GM12801 (cell line): Measurements from ENCODE around the gene PUM2.

Source experiments
- TF ChIP-seq, protein P1 (sequence below): IDR thresholded peaks from one replicate; pipeline ENCODE4 v1.5.1; 2011; ENCODE audit warnings: control low read depth; ENCODE audit not compliant: insufficient read length; ENCODE audit errors: extremely low read depth

Gene PUM2

DNA sequence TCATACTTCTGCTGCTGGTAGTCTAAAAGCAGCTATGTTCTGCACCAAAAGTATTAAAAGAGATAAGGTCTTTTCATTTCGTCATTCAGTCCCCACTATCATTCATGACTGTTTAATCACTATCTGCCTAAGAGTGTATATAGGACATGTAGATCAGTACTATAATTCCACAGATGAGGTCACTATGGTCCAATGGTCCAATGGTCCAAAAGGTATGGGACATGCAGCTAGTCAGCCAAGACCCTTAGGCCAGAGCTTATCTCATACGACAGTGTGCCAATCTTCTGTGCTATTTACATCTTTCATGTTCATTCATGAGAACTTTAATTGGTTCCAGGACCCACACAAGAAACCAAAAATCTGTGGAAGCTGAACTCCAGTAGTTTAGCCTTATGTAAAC lies 83.1 kb downstream of the PUM2 start:
- TF ChIP-seq, protein P1, sequence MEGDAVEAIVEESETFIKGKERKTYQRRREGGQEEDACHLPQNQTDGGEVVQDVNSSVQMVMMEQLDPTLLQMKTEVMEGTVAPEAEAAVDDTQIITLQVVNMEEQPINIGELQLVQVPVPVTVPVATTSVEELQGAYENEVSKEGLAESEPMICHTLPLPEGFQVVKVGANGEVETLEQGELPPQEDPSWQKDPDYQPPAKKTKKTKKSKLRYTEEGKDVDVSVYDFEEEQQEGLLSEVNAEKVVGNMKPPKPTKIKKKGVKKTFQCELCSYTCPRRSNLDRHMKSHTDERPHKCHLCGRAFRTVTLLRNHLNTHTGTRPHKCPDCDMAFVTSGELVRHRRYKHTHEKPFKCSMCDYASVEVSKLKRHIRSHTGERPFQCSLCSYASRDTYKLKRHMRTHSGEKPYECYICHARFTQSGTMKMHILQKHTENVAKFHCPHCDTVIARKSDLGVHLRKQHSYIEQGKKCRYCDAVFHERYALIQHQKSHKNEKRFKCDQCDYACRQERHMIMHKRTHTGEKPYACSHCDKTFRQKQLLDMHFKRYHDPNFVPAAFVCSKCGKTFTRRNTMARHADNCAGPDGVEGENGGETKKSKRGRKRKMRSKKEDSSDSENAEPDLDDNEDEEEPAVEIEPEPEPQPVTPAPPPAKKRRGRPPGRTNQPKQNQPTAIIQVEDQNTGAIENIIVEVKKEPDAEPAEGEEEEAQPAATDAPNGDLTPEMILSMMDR = no peak

DNA sequence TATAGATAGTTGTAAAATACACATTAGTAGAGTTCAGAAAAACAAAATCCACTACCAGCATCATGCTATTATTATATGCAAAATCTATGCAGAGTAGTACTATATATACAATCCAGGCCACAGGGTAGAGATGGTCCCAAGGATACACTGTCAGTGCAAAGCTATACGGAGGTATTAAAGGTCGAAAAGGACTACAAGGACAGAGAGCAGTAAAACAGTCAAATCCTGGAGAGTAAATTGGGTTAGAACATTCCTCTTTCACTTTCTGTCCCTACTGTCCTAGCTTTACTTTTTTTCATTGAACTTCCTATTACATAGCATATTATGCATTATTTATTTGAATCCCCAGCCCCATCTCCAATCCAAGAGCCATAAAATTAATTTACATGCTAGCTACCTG lies 86.0 kb downstream of the PUM2 start:
- TF ChIP-seq, protein P1 = no peak

DNA sequence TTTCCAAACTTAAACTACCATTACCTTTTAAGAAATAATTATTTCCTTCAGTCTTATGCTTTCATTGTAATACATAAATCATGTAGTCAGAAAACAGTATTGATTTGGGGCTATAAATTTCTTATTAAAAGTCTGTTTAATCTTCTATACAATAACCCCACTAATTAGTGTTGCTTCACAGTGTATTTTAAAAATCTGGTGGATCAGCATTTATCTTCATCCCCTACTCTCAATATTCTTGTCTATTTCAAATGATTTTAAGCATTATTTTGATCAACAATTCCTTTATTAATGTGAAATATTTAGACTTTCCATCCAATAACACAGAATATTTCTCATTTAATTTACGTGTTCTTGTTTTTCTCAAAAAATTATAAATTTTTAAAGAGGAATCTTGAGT lies 93.2 kb downstream of the PUM2 start:
- TF ChIP-seq, protein P1 = no peak

DNA sequence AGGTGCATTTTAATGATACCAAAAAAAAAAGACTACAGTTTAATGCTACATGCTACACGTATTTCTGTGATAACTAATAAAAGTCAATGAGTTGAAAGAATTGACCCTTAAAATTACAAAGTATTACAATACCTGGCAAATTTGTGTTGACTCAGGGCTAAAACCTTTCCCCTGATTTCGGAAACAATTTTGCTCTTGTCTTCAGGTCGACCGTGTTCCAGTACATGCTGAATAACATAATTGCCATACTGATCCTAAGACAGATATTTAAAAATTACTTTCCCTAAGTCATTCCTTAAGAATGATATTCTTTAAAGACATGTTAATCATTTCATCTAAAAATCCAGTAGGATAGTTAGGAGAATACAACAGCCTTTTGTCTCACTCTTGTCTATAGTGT lies 95.9 kb downstream of the PUM2 start:
- TF ChIP-seq, protein P1 = no peak

DNA sequence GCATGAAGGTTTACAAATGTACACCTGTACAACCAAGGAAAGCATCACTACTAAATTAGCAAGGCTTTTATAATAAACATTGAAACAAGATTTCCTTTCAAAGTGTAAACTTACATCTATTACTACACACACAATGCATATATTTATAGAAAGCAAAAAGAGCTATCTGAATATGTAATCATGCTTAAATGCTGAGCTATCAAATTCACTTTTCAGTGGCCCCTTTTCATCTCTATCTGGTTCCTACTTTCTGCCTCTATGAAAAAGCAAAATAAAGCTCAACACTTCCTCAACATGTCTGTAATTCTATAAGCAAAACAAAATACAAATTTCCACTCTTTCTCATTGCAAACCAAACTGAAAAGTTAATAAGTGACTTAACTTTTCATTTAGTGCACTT lies 100.2 kb downstream of the PUM2 start:
- TF ChIP-seq, protein P1 = no peak

DNA sequence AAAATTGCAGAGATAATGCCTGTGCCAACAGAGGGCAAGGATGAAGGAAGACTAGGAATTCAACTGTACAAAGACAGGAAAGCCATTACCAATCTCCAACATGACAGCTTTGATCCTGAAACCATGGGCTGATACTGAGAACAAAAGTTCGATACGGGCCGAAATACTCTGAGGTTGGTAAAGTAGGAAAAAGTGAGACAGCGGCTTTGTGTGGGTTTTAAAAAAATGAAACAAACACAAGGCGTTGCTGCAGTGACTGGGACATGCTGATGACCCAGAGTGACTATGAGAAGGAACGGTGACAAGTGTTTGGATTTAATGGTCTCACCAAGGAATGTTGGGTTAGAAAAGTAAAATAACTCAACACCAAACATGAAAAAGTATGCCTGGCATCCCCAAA lies 101.5 kb downstream of the PUM2 start:
- TF ChIP-seq, protein P1 = no peak

DNA sequence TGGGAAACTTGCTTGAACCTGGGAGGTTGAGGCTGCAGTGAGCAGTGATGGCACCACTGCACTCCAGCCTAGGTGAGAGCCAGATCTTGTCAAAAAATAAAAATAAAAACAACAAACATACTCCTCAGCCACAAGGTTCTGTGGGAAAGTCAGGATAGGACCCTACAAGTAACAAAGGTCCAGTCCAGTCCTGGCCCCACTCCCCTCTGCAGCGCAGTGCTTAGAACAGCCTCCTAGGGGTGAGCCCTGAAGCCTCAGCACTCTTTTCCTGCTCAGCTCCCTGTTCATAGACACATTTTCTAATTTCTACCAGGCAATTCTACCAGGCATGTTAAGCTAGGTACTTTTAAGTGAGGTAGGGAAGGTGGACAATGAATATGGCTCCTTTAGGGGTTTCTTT lies 103.6 kb downstream of the PUM2 start:
- TF ChIP-seq, protein P1 = no peak
